HCT116 (cell line): ENCODE results near the gene BUB3. TPM values are rescaled to one million over a fixed set of nuclear protein-coding genes. Genes with fewer than 3 reads are reported as not detected.
A peak's percentile ranks its signal among the peaks of the same experiment; 100 is the strongest.

ENCODE experiments used
- ATAC-seq: fragments of 200-7000 bp; cut with Tn5 transposase; 2 replicates; pipeline ENCODE4 v1.9.1; 2020; ENCODE audit warnings: mild to moderate bottlenecking, moderate library complexity
- BruUV-seq: library from RNA; stranded (reverse); fragments of 400-500 nt; replicated peaks from 2 replicates; lab custom pipeline; 2021; lab: Mats Ljungman, UMichigan
- CTCF ChIA-PET: fragments of 300-600 bp; sonication (Branson Sonifier 250); formaldehyde crosslinking; loops from one replicate; lab custom pipeline; 2021; ENCODE audit warnings: antibody characterized with exemption; lab: Charles Lee
- POLR2A ChIA-PET: fragments of 300-600, 350-600 bp; sonication (Branson Sonifier 250); formaldehyde crosslinking; loops from one replicate; lab custom pipeline; 2021; ENCODE audit warnings: antibody characterized with exemption; lab: Charles Lee
- RAD21 ChIA-PET, 2 experiments: fragments of 300-600 bp; sonication (Branson Sonifier 250); formaldehyde crosslinking; loops; one replicate each; lab custom pipeline; 2023; ENCODE audit warnings: low total read pairs in 2 of 2; ENCODE audit not compliant: uncharacterized antibody in 2 of 2, unreplicated experiment in 2 of 2, low non-redundant PET in 1 of 2; lab: Charles Lee
- DNase-seq: peaks from one replicate; pipeline ENCODE4 v3.0.0-alpha.2; 2010; ENCODE audit warnings: low read depth, low spot score
- H2AFZ ChIP-seq: fragments of 200-600 bp; shearing (Covaris generic), sonication (generic); 2 replicates; pipeline ENCODE4 v1.6.1; 2017; ENCODE audit warnings: low read depth, mixed run types, mixed read lengths, antibody characterized with exemption, low read length; ENCODE audit not compliant: poor library complexity, severe bottlenecking
- H3K27ac ChIP-seq: 2 replicates; pipeline ENCODE4 v1.5.1; 2012; ENCODE audit warnings: low read depth, low read length
- H3K27me3 ChIP-seq: fragments of 200-600 bp; sonication (generic); 2 replicates; pipeline ENCODE4 v1.6.1; 2016; ENCODE audit warnings: mixed run types, low read length, mixed read lengths; ENCODE audit not compliant: insufficient read depth
- H3K36me3 ChIP-seq, 2 experiments: fragments of 200-500 bp in 1 of 2; fragments of 200-600 bp in 1 of 2; sonication (Bioruptor generic) in 1 of 2; sonication (generic) in 1 of 2; 2 replicates each; pipeline versions ENCODE4 v1.5.1 to v1.6.1; 2014 to 2016; ENCODE audit warnings: low read length in 2 of 2, inconsistent platforms in 1 of 2, mixed read lengths in 1 of 2, mixed run types in 1 of 2; ENCODE audit not compliant: insufficient read depth in 2 of 2, control insufficient read depth in 1 of 2
- H3K4me1 ChIP-seq, 2 experiments: fragments of 200-600 bp in 1 of 2; sonication (generic) in 1 of 2; 2 replicates each; pipeline versions ENCODE4 v1.5.1 to v1.6.1; 2012 to 2017; ENCODE audit warnings: low read length in 2 of 2, inconsistent platforms in 1 of 2, mild to moderate bottlenecking in 1 of 2, mixed read lengths in 1 of 2, mixed run types in 1 of 2, moderate library complexity in 1 of 2; ENCODE audit not compliant: insufficient read depth in 2 of 2, control insufficient read depth in 1 of 2
- H3K4me2 ChIP-seq: fragments of 200-600 bp; sonication (generic); 2 replicates; pipeline ENCODE4 v1.6.1; 2017; ENCODE audit warnings: mixed run types, low read length, mixed read lengths
- H3K4me3 ChIP-seq, 2 experiments: fragments of 200-600 bp in 1 of 2; sonication (generic) in 1 of 2; replicated peaks in 1 of 2; 2 replicates each; pipeline ENCODE4 v1.5.1; 2011 to 2016; ENCODE audit warnings: low read length in 2 of 2, control low read depth in 1 of 2, low read depth in 1 of 2, mild to moderate bottlenecking in 1 of 2, mixed read lengths in 1 of 2, mixed run types in 1 of 2
- H3K79me2 ChIP-seq: fragments of 200-600 bp; sonication (generic); 2 replicates; pipeline ENCODE4 v1.6.1; 2017; ENCODE audit warnings: mild to moderate bottlenecking, mixed run types, low read length, moderate library complexity, mixed read lengths; ENCODE audit not compliant: insufficient read depth
- H3K9ac ChIP-seq: fragments of 200-600 bp; sonication (generic); 2 replicates; pipeline ENCODE4 v1.6.1; 2016; ENCODE audit warnings: low read length, mixed read lengths
- H3K9me2 ChIP-seq: fragments of 200-600 bp; sonication (generic), shearing (Covaris generic); 2 replicates; pipeline ENCODE4 v1.6.1; 2017; ENCODE audit warnings: mixed run types, mild to moderate bottlenecking, moderate library complexity; ENCODE audit not compliant: insufficient read depth
- H3K9me3 ChIP-seq, 2 experiments: fragments of 200-500 bp in 1 of 2; fragments of 200-600 bp in 1 of 2; sonication (Bioruptor generic) in 1 of 2; sonication (generic) in 1 of 2; 2 replicates each; pipeline ENCODE4 v1.6.1; 2014 to 2017; ENCODE audit warnings: low read length in 2 of 2, mixed read lengths in 2 of 2, inconsistent platforms in 1 of 2, low read depth in 1 of 2, mild to moderate bottlenecking in 1 of 2, mixed run types in 1 of 2, moderate library complexity in 1 of 2; ENCODE audit not compliant: control insufficient read depth in 1 of 2, insufficient read depth in 1 of 2
- H4K20me1 ChIP-seq: fragments of 200-600 bp; sonication (generic), shearing (Covaris generic); 2 replicates; pipeline ENCODE4 v1.6.1; 2017; ENCODE audit warnings: mixed run types, mild to moderate bottlenecking, moderate library complexity; ENCODE audit not compliant: insufficient read depth
- CBX3 ChIP-seq: IDR thresholded peaks from 2 replicates; pipeline ENCODE4 v1.6.1; 2012; ENCODE audit warnings: low read depth
- CEBPB ChIP-seq: IDR thresholded peaks from 2 replicates; pipeline ENCODE4 v1.6.1; 2012; ENCODE audit warnings: low read depth
- EGR1 ChIP-seq: IDR thresholded peaks from 2 replicates; pipeline ENCODE4 v1.6.1; 2012; ENCODE audit warnings: low read depth
- ELF1 ChIP-seq: IDR thresholded peaks from 2 replicates; pipeline ENCODE4 v1.6.1; 2012; ENCODE audit warnings: low read depth, borderline replicate concordance
- EZH2 ChIP-seq: fragments of 200-600 bp; sonication (generic); IDR thresholded peaks from 2 replicates; pipeline ENCODE4 v1.6.1; 2017; ENCODE audit warnings: antibody characterized with exemption, mixed run types
- EZH2phosphoT487 ChIP-seq: fragments of 200-600 bp; IDR thresholded peaks from 2 replicates; pipeline ENCODE4 v1.6.1; 2018; ENCODE audit warnings: antibody characterized with exemption, borderline replicate concordance
- FOSL1 ChIP-seq: IDR thresholded peaks from 2 replicates; pipeline ENCODE4 v1.6.1; 2012; ENCODE audit warnings: low read depth
- MAX ChIP-seq: IDR thresholded peaks from 2 replicates; pipeline ENCODE4 v1.6.1; 2012
- POLR2A ChIP-seq: IDR thresholded peaks from 2 replicates; pipeline ENCODE4 v1.7.0; 2011; ENCODE audit warnings: borderline replicate concordance; ENCODE audit not compliant: insufficient read depth, insufficient read length; ENCODE audit errors: extremely low read depth
- RAD21 ChIP-seq: IDR thresholded peaks from 2 replicates; pipeline ENCODE4 v1.6.1; 2012; ENCODE audit warnings: low read depth, mild to moderate bottlenecking
- SIN3A ChIP-seq: IDR thresholded peaks from 2 replicates; pipeline ENCODE4 v1.6.1; 2012; ENCODE audit warnings: low read depth
- SP1 ChIP-seq: IDR thresholded peaks from 2 replicates; pipeline ENCODE4 v1.6.1; 2012; ENCODE audit warnings: low read depth
- SRF ChIP-seq: IDR thresholded peaks from 2 replicates; pipeline ENCODE4 v1.6.1; 2012; ENCODE audit warnings: low read depth
- TCF7L2 ChIP-seq: IDR thresholded peaks from 2 replicates; pipeline ENCODE4 v1.7.0; 2011; ENCODE audit warnings: borderline replicate concordance, inconsistent platforms; ENCODE audit not compliant: insufficient read depth, insufficient read length; ENCODE audit errors: extremely low read depth
- YY1 ChIP-seq: IDR thresholded peaks from 2 replicates; pipeline ENCODE4 v1.6.1; 2011; ENCODE audit warnings: low read length, low read depth, moderate library complexity, mild to moderate bottlenecking; ENCODE audit not compliant: insufficient replicate concordance; ENCODE audit errors: extremely low read depth
- ZBTB33 ChIP-seq: IDR thresholded peaks from 2 replicates; pipeline ENCODE4 v1.6.1; 2011; ENCODE audit warnings: mild to moderate bottlenecking, low read length, moderate library complexity; ENCODE audit not compliant: insufficient replicate concordance; ENCODE audit errors: extremely low read depth
- ZNF274 ChIP-seq: fragments of 200-500 bp; sonication (Bioruptor generic); IDR thresholded peaks from 2 replicates; pipeline ENCODE4 v1.6.1; 2014; ENCODE audit warnings: mild to moderate bottlenecking, low read depth, low read length, inconsistent platforms
- intact Hi-C: fragments of 100-400 bp; cut with micrococcal nuclease; formaldehyde crosslinking; loops from 2 replicates; pipeline ENCODE4 v1.10.0; 2022
- total RNA-seq: library from RNA; stranded (reverse); gene quantifications from one replicate; pipeline ENCODE4 v1.2.1, GENCODE V29; 2021; ENCODE audit not compliant: unreplicated experiment
- TF ChIP-seq, protein P1 (sequence below): IDR thresholded peaks from 2 replicates; pipeline ENCODE4 v1.6.1; 2012
- TF ChIP-seq, protein P2 (sequence below), 3 experiments: fragments of 200-600 bp in 1 of 3; sonication (generic) in 1 of 3; IDR thresholded peaks in 2 of 3; conservative IDR thresholded peaks in 1 of 3; 2 replicates each; pipeline ENCODE4 v1.5.1; 2012 to 2017; ENCODE audit warnings: low read depth in 2 of 3, low read length in 2 of 3, antibody characterized with exemption in 1 of 3, borderline replicate concordance in 1 of 3, control low read depth in 1 of 3, mild to moderate bottlenecking in 1 of 3, mixed read lengths in 1 of 3, mixed run types in 1 of 3, moderate library complexity in 1 of 3; ENCODE audit not compliant: insufficient read depth in 1 of 3

The BUB3 gene
- total RNA-seq, 1 experiment from 2014 or later: 271 TPM

DNA sequence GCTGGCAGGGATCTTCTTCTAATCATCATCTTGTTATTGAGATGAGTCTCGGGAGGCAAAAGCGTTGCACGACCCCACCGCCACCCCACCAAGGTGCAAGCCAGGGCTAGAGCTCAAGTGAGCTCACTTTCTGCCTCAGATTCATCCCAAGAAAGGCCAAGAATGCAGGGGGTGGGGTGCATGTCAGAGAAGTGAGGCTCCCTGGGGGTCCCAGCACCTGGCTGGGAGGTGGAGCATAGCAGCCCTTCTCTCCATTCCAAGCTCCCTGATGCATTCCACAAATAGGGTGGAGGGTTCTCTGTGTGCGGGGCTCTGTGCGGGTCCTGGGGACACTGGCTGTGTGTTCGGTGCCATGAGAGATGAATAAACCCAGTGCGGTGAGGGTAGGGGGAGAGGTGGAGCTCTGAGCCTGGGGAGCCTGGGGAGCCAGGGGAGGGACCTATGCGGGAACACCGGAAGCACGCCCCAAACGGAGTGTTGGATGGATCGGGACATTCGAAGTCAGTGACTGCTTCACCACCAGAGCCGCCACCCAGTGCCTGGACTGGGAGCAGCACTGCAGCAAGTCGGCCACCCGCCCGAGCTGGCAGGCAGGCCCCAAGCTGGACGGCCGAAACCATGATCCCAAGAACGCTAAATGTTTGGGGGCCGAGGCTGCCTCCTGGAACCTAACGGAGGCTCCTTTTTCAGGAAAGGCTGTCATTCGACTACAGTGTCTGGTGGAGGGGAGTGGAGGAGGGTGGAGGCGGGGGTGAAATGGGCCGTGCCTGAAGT, 36.4 kb upstream of the BUB3 start:
- H3K4me2 ChIP-seq: no peak overlapping the region
- no peak overlapping the region for H2AFZ ChIP-seq
- intact Hi-C loops: no loop called here
- no peak overlapping the region for H3K27ac ChIP-seq
- DNase-seq (no peak), ATAC-seq (peak; percentile 41)
- H3K79me2 ChIP-seq: no peaks in the 10 kb centered on the region
- TF ChIP-seq CBX3 (no peak), MAX (no peak), FOSL1 (no peak), EZH2phosphoT487 (no peak), YY1 (no peak), TCF7L2 (no peak), ZNF274 (no peak), SIN3A (no peak), ELF1 (no peak), POLR2A (no peak), CEBPB (no peak), SP1 (no peak), EGR1 (no peak), SRF (no peak), ZBTB33 (no peak), EZH2 (no peak), RAD21 (no peak)
- TF ChIP-seq, protein P1, sequence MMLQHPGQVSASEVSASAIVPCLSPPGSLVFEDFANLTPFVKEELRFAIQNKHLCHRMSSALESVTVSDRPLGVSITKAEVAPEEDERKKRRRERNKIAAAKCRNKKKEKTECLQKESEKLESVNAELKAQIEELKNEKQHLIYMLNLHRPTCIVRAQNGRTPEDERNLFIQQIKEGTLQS: no peak
- TF ChIP-seq, protein P2, sequence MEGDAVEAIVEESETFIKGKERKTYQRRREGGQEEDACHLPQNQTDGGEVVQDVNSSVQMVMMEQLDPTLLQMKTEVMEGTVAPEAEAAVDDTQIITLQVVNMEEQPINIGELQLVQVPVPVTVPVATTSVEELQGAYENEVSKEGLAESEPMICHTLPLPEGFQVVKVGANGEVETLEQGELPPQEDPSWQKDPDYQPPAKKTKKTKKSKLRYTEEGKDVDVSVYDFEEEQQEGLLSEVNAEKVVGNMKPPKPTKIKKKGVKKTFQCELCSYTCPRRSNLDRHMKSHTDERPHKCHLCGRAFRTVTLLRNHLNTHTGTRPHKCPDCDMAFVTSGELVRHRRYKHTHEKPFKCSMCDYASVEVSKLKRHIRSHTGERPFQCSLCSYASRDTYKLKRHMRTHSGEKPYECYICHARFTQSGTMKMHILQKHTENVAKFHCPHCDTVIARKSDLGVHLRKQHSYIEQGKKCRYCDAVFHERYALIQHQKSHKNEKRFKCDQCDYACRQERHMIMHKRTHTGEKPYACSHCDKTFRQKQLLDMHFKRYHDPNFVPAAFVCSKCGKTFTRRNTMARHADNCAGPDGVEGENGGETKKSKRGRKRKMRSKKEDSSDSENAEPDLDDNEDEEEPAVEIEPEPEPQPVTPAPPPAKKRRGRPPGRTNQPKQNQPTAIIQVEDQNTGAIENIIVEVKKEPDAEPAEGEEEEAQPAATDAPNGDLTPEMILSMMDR (IDR thresholded peaks at IDR 0.05 in 2 of 3, conservative IDR thresholded peaks at IDR 0.05 in 1 of 3; ENCODE audit: borderline replicate concordance in 1 of 3, insufficient read depth in 1 of 3, low read depth in 2 of 3, low read length in 2 of 3): no peak
- H3K9me2 ChIP-seq: no peaks in the 10 kb centered on the region
- H3K4me1 ChIP-seq: no peaks in the 10 kb centered on the region
- no peak overlapping the region for H3K9ac ChIP-seq
- no peaks in the 10 kb centered on the region for H3K27me3 ChIP-seq
- ChIA-PET POLR2A (no interaction called here), CTCF (interaction anchor here (1.1 kb wide), 1 partner anchor 14 kb away, joined by 3 read pairs; no protein-coding TSS in a partner anchor), RAD21 (no interaction called here)
- no peaks in the 10 kb centered on the region for H4K20me1 ChIP-seq
- H3K4me3 ChIP-seq: no peak overlapping the region
- no TSS peak for BruUV-seq
- no peaks in the 10 kb centered on the region for H3K9me3 ChIP-seq
- H3K36me3 ChIP-seq: no peaks in the 10 kb centered on the region
